ENCODE measurements around the gene NETO2. TPM values are rescaled to one million over a fixed set of nuclear protein-coding genes. Genes with fewer than 3 reads are reported as not detected.
A peak's percentile ranks its signal among the peaks of the same experiment; 100 is the strongest.
"Not testable (repeated sequence)": the region's sequence is repeated elsewhere in the genome, so short reads cannot be mapped to it uniquely, and the experiment has no call there.

Gene NETO2
- total RNA-seq, 4 donors from 2014 or later: 0.79 to 8.8 (median 3.3) TPM

- ATAC-seq (ENCODE audit: low FRiP score): no peak
- no peak for TF ChIP-seq CTCF (IDR thresholded peaks at IDR 0.05)
- no peak for DNase-seq (ENCODE audit: low spot score)
Observed at GRCh38 chr16:47160422-47160821, 16.7 kb upstream of the NETO2 start.

GRCh38 chr16:47158992-47159391, 15.2 kb upstream of the NETO2 start:
- no peak for ATAC-seq (ENCODE audit: low FRiP score)
- no peak for TF ChIP-seq CTCF (IDR thresholded peaks at IDR 0.05)
- DNase-seq (ENCODE audit: low spot score): no peak

- DNase-seq (ENCODE audit: low spot score) (no peak), ATAC-seq (ENCODE audit: low FRiP score) (no peak)
- TF ChIP-seq CTCF (IDR thresholded peaks at IDR 0.05): no peak
Observed at GRCh38 chr16:47156680-47157215, 13.0 kb upstream of the NETO2 start.

- DNase-seq (ENCODE audit: low spot score); ATAC-seq (ENCODE audit: low FRiP score): not testable (repeated sequence)
Observed at GRCh38 chr16:47152501-47152900, 8.8 kb upstream of the NETO2 start.

- no peak for DNase-seq (ENCODE audit: low spot score)
- TF ChIP-seq CTCF (IDR thresholded peaks at IDR 0.05): no peak
- no peak for ATAC-seq (ENCODE audit: low FRiP score)
Observed at GRCh38 chr16:47150067-47150466, 6.3 kb upstream of the NETO2 start.

GRCh38 chr16:47144559-47144877, 773 bp upstream of the NETO2 start:
- no peak for DNase-seq (ENCODE audit: low spot score)
- no peak for TF ChIP-seq CTCF (IDR thresholded peaks at IDR 0.05)
- ATAC-seq (ENCODE audit: low FRiP score): no peak

- ATAC-seq (ENCODE audit: low FRiP score): peak; percentile 58
- no peak for DNase-seq (ENCODE audit: low spot score)
- no peak for TF ChIP-seq CTCF (IDR thresholded peaks at IDR 0.05)
Observed at GRCh38 chr16:47142821-47143676, 696 bp downstream of the NETO2 start.

All from omental fat pad (tissue), 4 donors.